Mesothelial cell of epicardium (in vitro differentiated cells): ENCODE results near the gene ACOT6. TPM values are rescaled to one million over a fixed set of nuclear protein-coding genes. Genes with fewer than 3 reads are reported as not detected.
A peak's percentile ranks its signal among the peaks of the same experiment; 100 is the strongest.

Experiments
- DNase-seq, 2 experiments: peaks; one replicate each; pipeline ENCODE4 v3.0.0; 2021; ENCODE audit warnings: low spot score in 2 of 2; ENCODE audit not compliant: unreplicated experiment in 2 of 2
- H3K27ac Mint-ChIP-seq: 2 replicates; pipeline ENCODE4 v1.8.0; 2021; ENCODE audit warnings: mixed read lengths
- H3K27me3 Mint-ChIP-seq: 2 replicates; pipeline ENCODE4 v1.8.0; 2021; ENCODE audit warnings: low read depth, mixed read lengths
- H3K36me3 Mint-ChIP-seq: 2 replicates; pipeline ENCODE4 v1.8.0; 2021; ENCODE audit warnings: mixed read lengths
- H3K4me1 Mint-ChIP-seq: 2 replicates; pipeline ENCODE4 v1.8.0; 2021; ENCODE audit warnings: mixed read lengths
- H3K4me3 Mint-ChIP-seq: 2 replicates; pipeline ENCODE4 v1.8.0; 2021; ENCODE audit warnings: mild to moderate bottlenecking, moderate library complexity, mixed read lengths
- H3K9me3 Mint-ChIP-seq: 2 replicates; pipeline ENCODE4 v1.8.0; 2021; ENCODE audit warnings: mixed read lengths
- CTCF ChIP-seq: fragments of 200-600 bp; sonication (generic); IDR thresholded peaks from one replicate; pipeline ENCODE4 v1.5.0; 2021; ENCODE audit warnings: antibody characterized with exemption; ENCODE audit not compliant: unreplicated experiment
- total RNA-seq: library from RNA; stranded (reverse); gene quantifications from 3 replicates; pipeline ENCODE4 v1.2.1, GENCODE V29; 2021

ACOT6 gene
- total RNA-seq, 1 donor from 2014 or later = not detected

DNA sequence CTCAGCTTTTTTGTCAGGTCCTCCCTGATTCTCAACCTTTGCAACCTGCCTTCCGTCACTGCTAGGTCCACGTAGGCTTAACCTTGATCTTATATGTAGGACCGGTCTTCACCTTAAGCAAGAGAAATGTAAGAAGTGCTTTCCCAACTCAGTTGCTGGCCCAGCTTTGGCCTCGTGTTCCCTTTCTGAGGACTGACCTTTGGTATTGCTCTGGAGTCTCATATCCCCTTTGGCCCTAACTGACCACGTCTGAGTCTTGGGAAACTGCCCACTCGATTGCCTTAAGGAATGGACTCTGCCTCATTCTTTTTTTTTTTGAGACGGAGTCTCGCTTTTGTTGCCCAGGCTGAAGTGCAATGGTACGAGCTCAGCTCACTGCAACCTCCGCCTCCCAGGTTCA lies 8.0 kb downstream of the ACOT6 start:
- H3K9me3 Mint-ChIP-seq = no peaks in the 10 kb centered on the region
- no peaks in the 10 kb centered on the region for H3K27me3 Mint-ChIP-seq
- TF ChIP-seq CTCF = no peak
- no peak overlapping the region for H3K4me3 Mint-ChIP-seq
- DNase-seq = no peak
- no peak overlapping the region for H3K27ac Mint-ChIP-seq
- no peaks in the 10 kb centered on the region for H3K36me3 Mint-ChIP-seq
- no peaks in the 10 kb centered on the region for H3K4me1 Mint-ChIP-seq

GRCh38 chr14:73623504-73624054 lies 11.3 kb downstream of the ACOT6 start:
- TF ChIP-seq CTCF = no peak
- no peaks in the 10 kb centered on the region for H3K27me3 Mint-ChIP-seq
- DNase-seq = no peak
- H3K36me3 Mint-ChIP-seq = no peaks in the 10 kb centered on the region
- H3K4me3 Mint-ChIP-seq = no peak overlapping the region
- no peak overlapping the region for H3K27ac Mint-ChIP-seq
- H3K9me3 Mint-ChIP-seq = no peaks in the 10 kb centered on the region
- peaks cover 5% of the 10 kb centered on the region for H3K4me1 Mint-ChIP-seq

DNA sequence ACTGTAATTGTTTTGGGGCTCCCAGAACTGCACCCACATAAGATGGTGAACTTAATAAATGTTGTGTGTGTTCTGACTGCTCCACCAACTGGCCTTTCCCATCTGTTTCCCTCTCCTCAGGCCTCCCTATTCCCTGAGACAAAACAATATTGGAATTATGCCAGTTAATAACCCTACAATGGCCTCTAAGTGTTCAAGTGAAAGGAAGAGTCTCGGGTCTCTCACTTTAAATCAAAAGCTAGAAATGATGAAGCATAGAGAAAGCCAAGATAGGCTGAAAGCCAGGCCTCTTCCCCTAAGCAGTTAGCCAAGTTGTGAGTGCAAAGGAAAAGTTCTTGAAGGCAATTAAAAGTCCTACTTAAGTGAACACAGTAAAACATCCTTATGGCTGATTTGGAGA lies 13.4 kb downstream of the ACOT6 start:
- Mint-ChIP-seq H3K9me3 (no peaks in the 10 kb centered on the region), H3K27me3 (no peaks in the 10 kb centered on the region)

GRCh38 chr14:73627151-73627558 lies 14.8 kb downstream of the ACOT6 start:
- Mint-ChIP-seq H3K4me3 (no peak overlapping the region), H3K27ac (no peak overlapping the region), H3K9me3 (no peaks in the 10 kb centered on the region), H3K4me1 (peaks cover 17% of the 10 kb centered on the region), H3K36me3 (no peaks in the 10 kb centered on the region), H3K27me3 (no peaks in the 10 kb centered on the region)
- no peak for TF ChIP-seq CTCF
- no peak for DNase-seq

More for the DNA sequence above, 13.4 kb downstream of the ACOT6 start:
- TF ChIP-seq CTCF = no peak
- no peak for DNase-seq
- Mint-ChIP-seq H3K4me3 (no peak overlapping the region), H3K27ac (peak overlapping the region; percentile 32), H3K4me1 (peaks cover 16% of the 10 kb centered on the region), H3K36me3 (no peaks in the 10 kb centered on the region)

DNA sequence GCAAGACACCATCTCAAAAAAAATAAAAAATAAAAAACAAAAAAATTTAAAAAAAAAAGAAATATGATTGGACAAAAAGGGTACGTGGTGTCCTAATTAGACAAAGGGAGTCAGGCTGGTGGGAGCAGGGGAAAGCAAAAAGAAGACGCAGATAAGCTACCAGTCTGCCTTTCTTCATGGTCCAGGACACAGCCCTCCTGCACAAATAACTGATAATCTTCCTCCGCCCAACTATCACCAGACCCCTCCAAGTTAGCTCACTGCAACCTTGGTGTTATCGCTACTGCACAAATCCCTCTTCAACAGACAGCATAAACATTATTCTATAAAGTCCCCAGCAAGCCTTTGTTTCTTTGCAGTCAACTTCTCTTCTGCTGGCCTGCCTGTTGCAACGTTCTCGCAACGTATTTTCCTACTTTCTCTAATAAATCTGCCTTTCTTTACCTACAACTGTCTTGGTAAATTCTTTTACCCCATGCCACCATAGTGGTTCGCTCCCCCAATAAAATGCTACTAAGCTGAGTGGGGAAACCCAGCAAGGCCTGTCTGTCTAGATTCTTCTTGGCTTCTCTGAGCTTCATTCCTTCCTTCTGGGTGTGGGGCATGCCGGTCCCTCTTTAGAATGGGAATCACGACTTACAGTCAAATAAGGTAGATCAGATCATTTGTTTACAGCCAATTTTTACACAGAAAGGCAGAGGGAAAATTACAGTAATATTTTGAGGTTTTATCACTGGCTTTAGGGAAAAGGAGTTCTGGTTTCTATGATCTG lies 17.9 kb downstream of the ACOT6 start:
- Mint-ChIP-seq H3K4me3 (no peak overlapping the region), H3K27me3 (peaks cover 14% of the 10 kb centered on the region), H3K36me3 (no peaks in the 10 kb centered on the region), H3K9me3 (no peaks in the 10 kb centered on the region), H3K4me1 (peaks cover 22% of the 10 kb centered on the region), H3K27ac (peak overlapping the region; percentile 49)
- no peak for TF ChIP-seq CTCF
- no peak for DNase-seq
